ENCODE data around the gene ZNF287.

Gene ZNF287

GRCh38 chr17:16511593-16511992 lies 57.4 kb downstream of the ZNF287 start:
- H3K27me3 ChIP-seq (ENCODE audit: low read depth) = peaks cover 6% of the 10 kb centered on the region
- DNase-seq (ENCODE audit: low spot score in 2 of 2) = no peak
- H3K4me3 ChIP-seq = no peak overlapping the region
- H3K9me3 ChIP-seq = no peaks in the 10 kb centered on the region
- in situ Hi-C loops (cut with MboI; ENCODE audit: low sequenced_read_pairs) = loop anchor here (25.0 kb wide), 1 partner anchor 449 kb away; no protein-coding TSS in a partner anchor
- H3K36me3 ChIP-seq (replicated peaks) = no peaks in the 10 kb centered on the region
- H3K4me1 ChIP-seq = no peaks in the 10 kb centered on the region

DNA sequence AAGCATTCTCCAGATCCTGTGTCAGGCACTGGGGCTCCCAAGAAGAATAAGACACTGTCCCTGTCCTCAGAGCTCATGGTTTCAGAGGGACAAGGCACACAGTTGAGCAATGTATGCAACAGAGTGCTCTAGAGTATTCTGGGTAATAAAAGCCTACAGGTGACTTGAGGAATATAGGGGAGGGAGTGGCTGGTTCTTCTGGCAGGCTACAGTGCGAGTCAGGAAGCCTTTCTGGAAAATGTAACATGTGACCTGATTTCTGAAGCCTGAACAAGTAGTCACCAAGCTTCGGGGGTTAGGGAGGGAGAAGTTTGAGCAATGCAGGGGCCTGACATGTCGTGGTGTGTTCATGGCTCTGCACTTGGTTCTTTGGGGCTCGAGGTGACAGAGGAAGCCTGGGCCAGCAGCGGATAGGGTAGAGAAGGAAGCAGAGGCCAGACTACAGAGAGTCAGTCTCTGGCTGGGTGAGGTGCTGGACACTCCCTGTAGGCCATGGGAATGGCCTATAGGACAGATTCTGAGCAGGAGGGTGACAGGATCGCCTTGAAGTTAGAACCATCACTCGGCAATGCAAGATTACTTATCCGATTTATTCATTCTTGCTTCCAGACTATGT lies 61.0 kb downstream of the ZNF287 start:
- no peak overlapping the region for H3K4me3 ChIP-seq
- no peaks in the 10 kb centered on the region for H3K4me1 ChIP-seq
- DNase-seq (ENCODE audit: low spot score in 2 of 2) = no peak
- H3K27me3 ChIP-seq (ENCODE audit: low read depth) = no peaks in the 10 kb centered on the region
- H3K36me3 ChIP-seq (replicated peaks) = no peaks in the 10 kb centered on the region
- in situ Hi-C loops (cut with MboI; ENCODE audit: low sequenced_read_pairs) = loop anchor here (25.0 kb wide), 1 partner anchor 446 kb away; no protein-coding TSS in a partner anchor
- H3K9me3 ChIP-seq = no peaks in the 10 kb centered on the region

GRCh38 chr17:16506188-16506587 lies 62.8 kb downstream of the ZNF287 start:
- H3K9me3 ChIP-seq = no peaks in the 10 kb centered on the region
- in situ Hi-C loops (cut with MboI; ENCODE audit: low sequenced_read_pairs) = loop anchor here (25.0 kb wide), 1 partner anchor 444 kb away; no protein-coding TSS in a partner anchor

GRCh38 chr17:16504984-16505383 lies 64.0 kb downstream of the ZNF287 start:
- H3K36me3 ChIP-seq (replicated peaks) = no peaks in the 10 kb centered on the region
- in situ Hi-C loops (cut with MboI; ENCODE audit: low sequenced_read_pairs) = loop anchor here (25.0 kb wide), 1 partner anchor 443 kb away; no protein-coding TSS in a partner anchor
- H3K9me3 ChIP-seq = no peaks in the 10 kb centered on the region
- no peak overlapping the region for H3K4me3 ChIP-seq
- no peak for DNase-seq (ENCODE audit: low spot score in 2 of 2)
- H3K27me3 ChIP-seq (ENCODE audit: low read depth) = no peaks in the 10 kb centered on the region
- no peaks in the 10 kb centered on the region for H3K4me1 ChIP-seq

More at GRCh38 chr17:16506188-16506587, 62.8 kb downstream of the ZNF287 start:
- no peak for DNase-seq (ENCODE audit: low spot score in 2 of 2)
- Histone ChIP-seq H3K4me3 (no peak overlapping the region), H3K36me3 (replicated peaks) (no peaks in the 10 kb centered on the region), H3K4me1 (no peaks in the 10 kb centered on the region), H3K27me3 (ENCODE audit: low read depth) (no peaks in the 10 kb centered on the region)

Data from HAP-1 (cell line).